ENCODE data around the gene LRCH4. TPM values are rescaled to one million over a fixed set of nuclear protein-coding genes. Genes with fewer than 3 reads are reported as not detected.

Gene LRCH4
- total and polyA plus RNA-seq, 2 donors (not counting 3 experiments of a cell fraction or from before 2014, with no cell fraction given): 32.1 to 56.1 TPM

DNA sequence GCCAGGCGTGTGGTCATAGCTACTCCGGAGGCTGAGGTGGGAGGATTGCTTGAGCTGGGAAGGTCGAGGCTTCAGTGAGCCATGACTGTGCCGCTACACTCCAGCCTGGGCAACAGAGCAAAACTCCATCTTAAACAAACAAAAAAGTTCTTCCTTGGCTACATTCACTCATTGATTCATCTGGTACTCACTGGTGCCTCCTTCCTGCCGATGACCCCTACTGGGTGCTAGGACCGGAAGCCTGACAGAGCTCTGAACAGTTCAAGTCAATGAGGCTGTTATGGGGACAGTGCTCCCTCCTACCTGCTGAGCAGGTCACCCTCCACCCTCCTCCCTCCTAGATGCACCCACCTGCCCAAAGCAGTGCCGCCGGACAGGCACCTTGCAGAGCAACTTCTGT lies 21.2 kb upstream of the LRCH4 start:
- intact Hi-C loops (cut with micrococcal nuclease) (no loop called here), dilution Hi-C loops (cut with MboI; ENCODE audit: extremely low pct_ligation_motif_present, low sequenced_read_pairs) (no loop called here)
- no peak overlapping the region for H3K27ac ChIP-seq (ENCODE audit: insufficient read depth, low read depth, low read length)
- DNase-seq (ENCODE audit: low read depth, low spot score) (no peak), FAIRE-seq (peak; percentile 66)
- BruUV-seq (replicated peaks): no TSS peak
- no peaks in the 10 kb centered on the region for H4K20me1 ChIP-seq (replicated peaks; ENCODE audit: control insufficient read depth, extremely low read depth, insufficient read depth, low read length)
- H3K9me3 ChIP-seq (replicated peaks; ENCODE audit: control insufficient read depth, insufficient read depth, low read length): no peaks in the 10 kb centered on the region
- CTCF ChIA-PET: interaction anchor here (0.5 to 1.9 kb wide), 2 partner anchors 19 to 56 kb away, joined by 3 to 5 read pairs; no protein-coding TSS in a partner anchor
- no peak overlapping the region for H3K9ac ChIP-seq (replicated peaks; ENCODE audit: extremely low read depth, insufficient read depth, low read length)
- no peak for TF ChIP-seq POLR2AphosphoS5 (IDR thresholded peaks at IDR 0.05; ENCODE audit: insufficient read depth, low read depth, low read length)
- no peak for TF ChIP-seq JUN (IDR thresholded peaks at IDR 0.05; ENCODE audit: borderline replicate concordance, insufficient read depth, insufficient read length, low read depth)
- no peak for TF ChIP-seq EZH2 (IDR thresholded peaks at IDR 0.05; ENCODE audit: borderline replicate concordance, low read depth, low read length, severe bottlenecking)
- TF ChIP-seq, protein P1, sequence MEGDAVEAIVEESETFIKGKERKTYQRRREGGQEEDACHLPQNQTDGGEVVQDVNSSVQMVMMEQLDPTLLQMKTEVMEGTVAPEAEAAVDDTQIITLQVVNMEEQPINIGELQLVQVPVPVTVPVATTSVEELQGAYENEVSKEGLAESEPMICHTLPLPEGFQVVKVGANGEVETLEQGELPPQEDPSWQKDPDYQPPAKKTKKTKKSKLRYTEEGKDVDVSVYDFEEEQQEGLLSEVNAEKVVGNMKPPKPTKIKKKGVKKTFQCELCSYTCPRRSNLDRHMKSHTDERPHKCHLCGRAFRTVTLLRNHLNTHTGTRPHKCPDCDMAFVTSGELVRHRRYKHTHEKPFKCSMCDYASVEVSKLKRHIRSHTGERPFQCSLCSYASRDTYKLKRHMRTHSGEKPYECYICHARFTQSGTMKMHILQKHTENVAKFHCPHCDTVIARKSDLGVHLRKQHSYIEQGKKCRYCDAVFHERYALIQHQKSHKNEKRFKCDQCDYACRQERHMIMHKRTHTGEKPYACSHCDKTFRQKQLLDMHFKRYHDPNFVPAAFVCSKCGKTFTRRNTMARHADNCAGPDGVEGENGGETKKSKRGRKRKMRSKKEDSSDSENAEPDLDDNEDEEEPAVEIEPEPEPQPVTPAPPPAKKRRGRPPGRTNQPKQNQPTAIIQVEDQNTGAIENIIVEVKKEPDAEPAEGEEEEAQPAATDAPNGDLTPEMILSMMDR (IDR thresholded peaks at IDR 0.05; ENCODE audit: extremely low read depth in 1 of 2, insufficient read depth in 1 of 2, low read depth in 1 of 2, low read length in 2 of 2): no peak
- TF ChIP-seq FOS (IDR thresholded peaks at IDR 0.05; ENCODE audit: borderline replicate concordance, insufficient read depth, low read length): no peak
- no peak for TF ChIP-seq MYC (IDR thresholded peaks at IDR 0.05; ENCODE audit: low read depth, low read length)
- TF ChIP-seq, protein P2, sequence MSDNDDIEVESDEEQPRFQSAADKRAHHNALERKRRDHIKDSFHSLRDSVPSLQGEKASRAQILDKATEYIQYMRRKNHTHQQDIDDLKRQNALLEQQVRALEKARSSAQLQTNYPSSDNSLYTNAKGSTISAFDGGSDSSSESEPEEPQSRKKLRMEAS (IDR thresholded peaks at IDR 0.05; ENCODE audit: insufficient read depth, insufficient read length): no peak
- no peak for TF ChIP-seq GATA2 (IDR thresholded peaks at IDR 0.05; ENCODE audit: insufficient read depth, insufficient read length, low read depth, low read length)
- TF ChIP-seq POLR2A (IDR thresholded peaks at IDR 0.05; ENCODE audit: low read depth, low read length): no peak
- no peaks in the 10 kb centered on the region for H3K27me3 ChIP-seq (ENCODE audit: control insufficient read depth in 2 of 2, insufficient read depth in 2 of 2, low read length in 2 of 2)
- POLR2A ChIA-PET: interaction anchor here (0.7 kb wide), 1 partner anchor 30 kb away, joined by 4 read pairs; no protein-coding TSS in a partner anchor
- no peaks in the 10 kb centered on the region for H3K9me1 ChIP-seq (replicated peaks; ENCODE audit: control insufficient read depth, extremely low read depth, insufficient read depth, low read length)
- H2AFZ ChIP-seq (ENCODE audit: low read depth, low read length): no peak overlapping the region
- H3K4me2 ChIP-seq (ENCODE audit: insufficient read depth, low read length): no peak overlapping the region
- H3K4me3 ChIP-seq (replicated peaks in 1 of 3; ENCODE audit: insufficient read depth in 1 of 3, low read depth in 1 of 3, low read length in 3 of 3): no peak overlapping the region
- H3K4me1 ChIP-seq (ENCODE audit: control insufficient read depth, extremely low read depth, insufficient read depth, low read length): peaks cover 25% of the 10 kb centered on the region
- no peaks in the 10 kb centered on the region for H3K36me3 ChIP-seq (ENCODE audit: control insufficient read depth in 2 of 2, extremely low read depth in 1 of 2, insufficient read depth in 2 of 2, low read length in 2 of 2)
- H3K79me2 ChIP-seq (ENCODE audit: control insufficient read depth, insufficient read depth, low read length): no peaks in the 10 kb centered on the region
